GM18951 (cell line): ENCODE results near the gene TTLL5.

Experiments
- POLR2A ChIP-seq: IDR thresholded peaks from 4 replicates; pipeline ENCODE4 v1.6.1; 2011; ENCODE audit warnings: mild to moderate bottlenecking; ENCODE audit not compliant: insufficient read length, insufficient read depth; ENCODE audit errors: extremely low read depth
- in situ Hi-C: fragments of 300-500 bp; cut with MboI; formaldehyde crosslinking; loops from one replicate; pipeline ENCODE4 v1.12.0; 2022; ENCODE audit warnings: low sequenced_read_pairs, mixed read lengths, inconsistent platforms; ENCODE audit not compliant: unreplicated experiment

The TTLL5 gene

GRCh38 chr14:75697386-75697785 lies 36.3 kb downstream of the TTLL5 start:
- in situ Hi-C loops, result no loop called here
- TF ChIP-seq POLR2A, result no peak

- in situ Hi-C loops, result no loop called here
- no peak for TF ChIP-seq POLR2A
Measured at GRCh38 chr14:75697918-75698317, 36.9 kb downstream of the TTLL5 start.

GRCh38 chr14:75699331-75699730 lies 38.3 kb downstream of the TTLL5 start:
- TF ChIP-seq POLR2A, result no peak
- in situ Hi-C loops, result no loop called here

GRCh38 chr14:75700295-75700694 lies 39.2 kb downstream of the TTLL5 start:
- in situ Hi-C loops, result loop anchor here (25.0 kb wide), 1 partner anchor 662 kb away; no protein-coding TSS in a partner anchor
- TF ChIP-seq POLR2A, result no peak

- in situ Hi-C loops, result loop anchor here (25.0 kb wide), 1 partner anchor 660 kb away; no protein-coding TSS in a partner anchor
- TF ChIP-seq POLR2A, result no peak
Measured at GRCh38 chr14:75702122-75702521, 41.1 kb downstream of the TTLL5 start.

GRCh38 chr14:75702616-75703261 lies 41.7 kb downstream of the TTLL5 start:
- no peak for TF ChIP-seq POLR2A
- in situ Hi-C loops, result loop anchor here (25.0 kb wide), 1 partner anchor 660 kb away; no protein-coding TSS in a partner anchor

GRCh38 chr14:75703467-75703866 lies 42.4 kb downstream of the TTLL5 start:
- TF ChIP-seq POLR2A, result no peak
- in situ Hi-C loops, result loop anchor here (25.0 kb wide), 1 partner anchor 659 kb away; no protein-coding TSS in a partner anchor

GRCh38 chr14:75705014-75705413 lies 44.0 kb downstream of the TTLL5 start:
- TF ChIP-seq POLR2A, result no peak
- in situ Hi-C loops, result loop anchor here (25.0 kb wide), 1 partner anchor 657 kb away; no protein-coding TSS in a partner anchor

GRCh38 chr14:75709207-75709812 lies 48.3 kb downstream of the TTLL5 start:
- no peak for TF ChIP-seq POLR2A
- in situ Hi-C loops, result loop anchor here (25.0 kb wide), 1 partner anchor 653 kb away; no protein-coding TSS in a partner anchor

- no peak for TF ChIP-seq POLR2A
- in situ Hi-C loops, result loop anchor here (10.0 to 25.0 kb wide), 2 partner anchors 274 to 651 kb away; partner anchors contain the start of genes IFT43 and TGFB3
Measured at GRCh38 chr14:75711105-75711795, 50.2 kb downstream of the TTLL5 start.

- in situ Hi-C loops, result loop anchor here (10.0 to 25.0 kb wide), 2 partner anchors 273 to 650 kb away; partner anchors contain the start of genes IFT43 and TGFB3
- no peak for TF ChIP-seq POLR2A
Measured at GRCh38 chr14:75711796-75712211, 50.8 kb downstream of the TTLL5 start.

GRCh38 chr14:75714991-75715390 lies 53.9 kb downstream of the TTLL5 start:
- no peak for TF ChIP-seq POLR2A
- in situ Hi-C loops, result loop anchor here (10.0 to 25.0 kb wide), 2 partner anchors 270 to 647 kb away; partner anchors contain the start of genes IFT43 and TGFB3
